Mesothelial cell of epicardium (in vitro differentiated cells): ENCODE results near the gene CPAMD8. TPM values are rescaled to one million over a fixed set of nuclear protein-coding genes. Genes with fewer than 3 reads are reported as not detected.
"Not testable (repeated sequence)": the region's sequence is repeated elsewhere in the genome, so short reads cannot be mapped to it uniquely, and the experiment has no call there.

ENCODE experiments used
- DNase-seq, 2 experiments: peaks; one replicate each; pipeline ENCODE4 v3.0.0; 2021; ENCODE audit warnings: low spot score in 2 of 2; ENCODE audit not compliant: unreplicated experiment in 2 of 2
- H3K27ac Mint-ChIP-seq: 2 replicates; pipeline ENCODE4 v1.8.0; 2021; ENCODE audit warnings: mixed read lengths
- H3K27me3 Mint-ChIP-seq: 2 replicates; pipeline ENCODE4 v1.8.0; 2021; ENCODE audit warnings: low read depth, mixed read lengths
- H3K36me3 Mint-ChIP-seq: 2 replicates; pipeline ENCODE4 v1.8.0; 2021; ENCODE audit warnings: mixed read lengths
- H3K4me1 Mint-ChIP-seq: 2 replicates; pipeline ENCODE4 v1.8.0; 2021; ENCODE audit warnings: mixed read lengths
- H3K4me3 Mint-ChIP-seq: 2 replicates; pipeline ENCODE4 v1.8.0; 2021; ENCODE audit warnings: mild to moderate bottlenecking, moderate library complexity, mixed read lengths
- H3K9me3 Mint-ChIP-seq: 2 replicates; pipeline ENCODE4 v1.8.0; 2021; ENCODE audit warnings: mixed read lengths
- total RNA-seq: library from RNA; stranded (reverse); gene quantifications from 3 replicates; pipeline ENCODE4 v1.2.1, GENCODE V29; 2021
- TF ChIP-seq, protein P1 (sequence below): fragments of 200-600 bp; sonication (generic); IDR thresholded peaks from one replicate; pipeline ENCODE4 v1.5.0; 2021; ENCODE audit warnings: antibody characterized with exemption; ENCODE audit not compliant: unreplicated experiment

The CPAMD8 gene
- total RNA-seq, 1 donor from 2014 or later, result 40.9 TPM

- Mint-ChIP-seq H3K9me3 (peaks cover 16% of the 10 kb centered on the region), H3K27ac (no peak overlapping the region), H3K36me3 (peaks cover 14% of the 10 kb centered on the region), H3K27me3 (peaks cover 19% of the 10 kb centered on the region), H3K4me3 (no peak overlapping the region), H3K4me1 (peaks cover 13% of the 10 kb centered on the region)
- TF ChIP-seq, protein P1, sequence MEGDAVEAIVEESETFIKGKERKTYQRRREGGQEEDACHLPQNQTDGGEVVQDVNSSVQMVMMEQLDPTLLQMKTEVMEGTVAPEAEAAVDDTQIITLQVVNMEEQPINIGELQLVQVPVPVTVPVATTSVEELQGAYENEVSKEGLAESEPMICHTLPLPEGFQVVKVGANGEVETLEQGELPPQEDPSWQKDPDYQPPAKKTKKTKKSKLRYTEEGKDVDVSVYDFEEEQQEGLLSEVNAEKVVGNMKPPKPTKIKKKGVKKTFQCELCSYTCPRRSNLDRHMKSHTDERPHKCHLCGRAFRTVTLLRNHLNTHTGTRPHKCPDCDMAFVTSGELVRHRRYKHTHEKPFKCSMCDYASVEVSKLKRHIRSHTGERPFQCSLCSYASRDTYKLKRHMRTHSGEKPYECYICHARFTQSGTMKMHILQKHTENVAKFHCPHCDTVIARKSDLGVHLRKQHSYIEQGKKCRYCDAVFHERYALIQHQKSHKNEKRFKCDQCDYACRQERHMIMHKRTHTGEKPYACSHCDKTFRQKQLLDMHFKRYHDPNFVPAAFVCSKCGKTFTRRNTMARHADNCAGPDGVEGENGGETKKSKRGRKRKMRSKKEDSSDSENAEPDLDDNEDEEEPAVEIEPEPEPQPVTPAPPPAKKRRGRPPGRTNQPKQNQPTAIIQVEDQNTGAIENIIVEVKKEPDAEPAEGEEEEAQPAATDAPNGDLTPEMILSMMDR, result no peak
- DNase-seq, result no peak
Observed at GRCh38 chr19:17022738-17023137, 3.9 kb downstream of the CPAMD8 start.

DNA sequence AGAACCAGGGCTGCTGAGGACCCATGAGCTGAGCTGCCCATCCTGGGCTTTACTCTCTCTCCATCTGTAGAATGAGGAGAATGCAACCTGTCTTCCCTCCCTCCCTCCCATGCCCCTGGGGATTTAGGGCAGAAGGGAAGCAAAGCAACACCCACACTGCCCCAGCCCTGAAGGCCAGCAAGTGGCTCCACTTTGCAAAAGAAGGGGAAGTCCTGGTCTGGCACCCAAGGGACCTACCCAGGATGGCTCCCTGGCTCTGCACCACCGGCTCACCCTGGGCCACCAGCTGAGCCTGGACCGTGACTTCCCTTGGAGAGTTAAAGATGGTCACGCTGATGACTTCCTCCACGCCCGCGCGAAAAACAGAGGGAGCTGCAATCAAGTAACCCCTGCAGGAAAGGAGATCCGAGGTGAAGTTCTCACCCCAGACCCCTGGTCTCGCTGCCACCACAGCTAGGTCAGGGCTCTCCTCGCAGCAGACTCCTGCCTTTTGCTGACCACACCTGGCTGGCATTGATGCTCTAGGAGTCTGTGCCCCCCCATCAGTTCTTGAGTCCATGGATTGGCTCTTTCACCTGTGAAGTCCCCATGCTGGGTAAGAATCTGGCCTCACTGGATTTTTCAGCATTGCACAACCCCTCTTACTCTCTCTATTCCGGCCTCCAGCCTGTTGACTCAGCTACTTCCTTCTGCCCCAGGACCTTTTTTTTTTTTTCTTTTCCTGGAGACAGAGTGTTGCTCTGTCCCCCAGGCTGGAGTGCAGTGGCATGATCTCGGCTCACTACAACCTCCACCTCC is 4.6 kb downstream of the CPAMD8 start:
- Mint-ChIP-seq H3K27me3 (peaks cover 15% of the 10 kb centered on the region), H3K27ac (no peak overlapping the region), H3K4me1 (peaks cover 11% of the 10 kb centered on the region), H3K9me3 (peaks cover 16% of the 10 kb centered on the region), H3K4me3 (no peak overlapping the region), H3K36me3 (peaks cover 14% of the 10 kb centered on the region)
- TF ChIP-seq, protein P1, result no peak
- no peak for DNase-seq

DNA sequence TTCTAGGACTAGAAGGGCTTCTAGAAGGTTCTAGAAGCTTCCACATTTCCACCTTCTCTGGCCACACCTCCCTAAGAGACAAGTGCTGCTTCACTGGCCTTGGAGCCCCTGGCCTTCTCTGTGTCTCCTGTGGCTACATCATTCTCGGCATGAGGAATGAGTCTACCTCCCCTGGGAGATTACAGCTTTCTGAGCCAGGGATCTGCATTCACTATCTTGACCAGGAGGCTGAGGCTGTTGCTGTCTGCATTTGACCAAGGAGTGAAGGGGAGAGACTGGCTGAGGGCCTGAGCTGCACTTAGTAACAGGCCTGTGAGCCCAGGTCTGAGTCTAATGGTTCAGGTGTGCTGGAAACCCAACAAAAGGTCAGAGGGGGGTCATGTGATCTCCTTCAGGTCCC is 5.3 kb downstream of the CPAMD8 start:
- Mint-ChIP-seq H3K4me1 (peaks cover 11% of the 10 kb centered on the region), H3K36me3 (peaks cover 14% of the 10 kb centered on the region), H3K27me3 (peaks cover 15% of the 10 kb centered on the region), H3K27ac (no peak overlapping the region), H3K4me3 (no peak overlapping the region), H3K9me3 (peaks cover 16% of the 10 kb centered on the region)
- TF ChIP-seq, protein P1, result no peak
- no peak for DNase-seq

DNA sequence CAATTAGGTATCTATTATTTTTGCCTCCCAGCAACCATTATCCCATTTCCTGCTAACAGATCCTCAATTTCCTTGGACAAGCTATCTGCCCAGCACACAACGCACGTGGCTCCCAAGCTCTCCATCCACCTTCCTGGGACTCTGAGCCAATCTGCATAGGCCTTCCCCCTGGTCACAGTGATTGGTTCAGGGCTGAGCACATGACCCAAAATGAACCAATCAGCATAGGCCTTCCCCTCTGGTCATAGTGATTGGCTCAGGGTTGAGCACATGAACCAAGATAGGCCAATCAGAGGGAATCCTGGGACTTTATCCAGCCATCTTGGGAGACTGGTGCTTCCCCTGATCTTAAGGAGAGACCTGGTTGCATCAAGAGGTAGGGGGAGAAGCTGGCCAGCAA is 5.8 kb downstream of the CPAMD8 start:
- TF ChIP-seq, protein P1, result no peak
- Mint-ChIP-seq H3K27ac (no peak overlapping the region), H3K4me3 (no peak overlapping the region), H3K4me1 (peaks cover 6% of the 10 kb centered on the region), H3K27me3 (peaks cover 10% of the 10 kb centered on the region), H3K9me3 (peaks cover 16% of the 10 kb centered on the region), H3K36me3 (peaks cover 14% of the 10 kb centered on the region)
- DNase-seq, result no peak

GRCh38 chr19:17020385-17020784 is 6.2 kb downstream of the CPAMD8 start:
- no peak for DNase-seq
- no peak overlapping the region for H3K27ac Mint-ChIP-seq
- H3K36me3 Mint-ChIP-seq, result peaks cover 14% of the 10 kb centered on the region
- H3K9me3 Mint-ChIP-seq, result peaks cover 16% of the 10 kb centered on the region
- H3K27me3 Mint-ChIP-seq, result peaks cover 10% of the 10 kb centered on the region
- H3K4me1 Mint-ChIP-seq, result peaks cover 2% of the 10 kb centered on the region
- TF ChIP-seq, protein P1, result no peak
- no peak overlapping the region for H3K4me3 Mint-ChIP-seq

DNA sequence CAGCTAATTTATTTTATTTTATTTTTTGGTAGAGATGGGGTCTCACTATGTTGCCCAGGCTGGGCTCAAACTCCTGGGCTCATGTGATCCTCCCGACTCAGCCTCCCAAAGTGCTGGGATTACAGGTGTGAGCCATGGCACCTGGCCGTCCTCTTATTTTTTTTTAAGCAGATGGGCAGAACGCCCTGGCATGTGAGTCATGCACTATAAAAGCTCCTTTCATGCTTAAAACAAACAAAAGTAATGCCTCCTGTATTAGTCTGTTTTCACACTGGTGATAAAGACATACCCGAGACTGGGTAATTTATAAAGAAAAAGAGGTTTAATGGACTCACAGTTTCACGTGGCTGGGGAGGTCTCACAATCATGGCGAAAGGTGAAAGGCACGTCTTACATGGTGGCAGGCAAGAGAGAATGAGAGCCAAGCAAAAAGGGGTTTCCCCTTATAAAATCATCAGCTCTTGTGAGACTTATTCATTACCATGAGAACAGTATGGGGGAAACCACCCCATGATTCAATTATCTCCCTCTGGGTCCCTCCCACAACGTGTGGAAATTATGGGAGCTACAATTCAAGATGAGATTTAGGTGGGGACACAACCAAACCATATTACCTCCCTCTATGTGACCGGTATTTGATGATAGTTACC is 12.3 kb downstream of the CPAMD8 start:
- not testable (repeated sequence) for H3K4me3 Mint-ChIP-seq, H3K36me3 Mint-ChIP-seq, H3K27me3 Mint-ChIP-seq, H3K27ac Mint-ChIP-seq, H3K4me1 Mint-ChIP-seq, DNase-seq, H3K9me3 Mint-ChIP-seq
